Astrocyte of the cerebellum (primary cell): Measurements from ENCODE around the gene RNF227.

Source experiments
- DNase-seq: peaks from one replicate; pipeline ENCODE4 v3.0.0-alpha.2; 2011; ENCODE audit warnings: low read depth
- H3K4me3 ChIP-seq: 2 replicates; pipeline ENCODE4 v1.5.1; 2011; ENCODE audit warnings: mild to moderate bottlenecking, low read depth, low read length, moderate library complexity
- in situ Hi-C: cut with HindIII; loops from 2 replicates; pipeline ENCODE4 v1.10.0; 2017; ENCODE audit warnings: low sequenced_read_pairs
- TF ChIP-seq, protein P1 (sequence below): IDR thresholded peaks from 2 replicates; pipeline ENCODE4 v1.5.1; 2012; ENCODE audit warnings: low read length, low read depth, moderate library complexity, mild to moderate bottlenecking; ENCODE audit errors: missing control alignments

Gene RNF227

DNA sequence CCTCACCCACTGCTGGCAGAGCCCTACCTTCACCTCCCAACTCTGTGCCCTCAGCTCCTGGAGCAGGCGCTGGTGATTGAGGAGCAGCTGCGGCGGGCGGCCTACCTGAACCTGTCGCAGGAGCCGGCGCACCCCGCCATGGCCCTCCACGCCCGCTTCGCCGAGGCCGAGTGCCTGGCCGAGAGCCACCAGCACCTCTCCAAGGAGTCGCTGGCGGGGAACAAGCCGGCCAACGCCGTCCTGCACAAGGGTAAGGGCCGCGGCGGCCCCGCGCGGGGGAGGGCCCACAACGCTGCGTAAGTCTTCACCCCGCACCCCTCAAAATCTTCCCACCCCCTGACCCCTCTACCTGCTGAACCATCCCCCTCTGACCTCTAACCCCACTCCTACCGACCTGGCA, 7.0 kb downstream of the RNF227 start:
- in situ Hi-C loops, result no loop called here
- DNase-seq, result no peak
- TF ChIP-seq, protein P1, sequence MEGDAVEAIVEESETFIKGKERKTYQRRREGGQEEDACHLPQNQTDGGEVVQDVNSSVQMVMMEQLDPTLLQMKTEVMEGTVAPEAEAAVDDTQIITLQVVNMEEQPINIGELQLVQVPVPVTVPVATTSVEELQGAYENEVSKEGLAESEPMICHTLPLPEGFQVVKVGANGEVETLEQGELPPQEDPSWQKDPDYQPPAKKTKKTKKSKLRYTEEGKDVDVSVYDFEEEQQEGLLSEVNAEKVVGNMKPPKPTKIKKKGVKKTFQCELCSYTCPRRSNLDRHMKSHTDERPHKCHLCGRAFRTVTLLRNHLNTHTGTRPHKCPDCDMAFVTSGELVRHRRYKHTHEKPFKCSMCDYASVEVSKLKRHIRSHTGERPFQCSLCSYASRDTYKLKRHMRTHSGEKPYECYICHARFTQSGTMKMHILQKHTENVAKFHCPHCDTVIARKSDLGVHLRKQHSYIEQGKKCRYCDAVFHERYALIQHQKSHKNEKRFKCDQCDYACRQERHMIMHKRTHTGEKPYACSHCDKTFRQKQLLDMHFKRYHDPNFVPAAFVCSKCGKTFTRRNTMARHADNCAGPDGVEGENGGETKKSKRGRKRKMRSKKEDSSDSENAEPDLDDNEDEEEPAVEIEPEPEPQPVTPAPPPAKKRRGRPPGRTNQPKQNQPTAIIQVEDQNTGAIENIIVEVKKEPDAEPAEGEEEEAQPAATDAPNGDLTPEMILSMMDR, result no peak
- no peak overlapping the region for H3K4me3 ChIP-seq

DNA sequence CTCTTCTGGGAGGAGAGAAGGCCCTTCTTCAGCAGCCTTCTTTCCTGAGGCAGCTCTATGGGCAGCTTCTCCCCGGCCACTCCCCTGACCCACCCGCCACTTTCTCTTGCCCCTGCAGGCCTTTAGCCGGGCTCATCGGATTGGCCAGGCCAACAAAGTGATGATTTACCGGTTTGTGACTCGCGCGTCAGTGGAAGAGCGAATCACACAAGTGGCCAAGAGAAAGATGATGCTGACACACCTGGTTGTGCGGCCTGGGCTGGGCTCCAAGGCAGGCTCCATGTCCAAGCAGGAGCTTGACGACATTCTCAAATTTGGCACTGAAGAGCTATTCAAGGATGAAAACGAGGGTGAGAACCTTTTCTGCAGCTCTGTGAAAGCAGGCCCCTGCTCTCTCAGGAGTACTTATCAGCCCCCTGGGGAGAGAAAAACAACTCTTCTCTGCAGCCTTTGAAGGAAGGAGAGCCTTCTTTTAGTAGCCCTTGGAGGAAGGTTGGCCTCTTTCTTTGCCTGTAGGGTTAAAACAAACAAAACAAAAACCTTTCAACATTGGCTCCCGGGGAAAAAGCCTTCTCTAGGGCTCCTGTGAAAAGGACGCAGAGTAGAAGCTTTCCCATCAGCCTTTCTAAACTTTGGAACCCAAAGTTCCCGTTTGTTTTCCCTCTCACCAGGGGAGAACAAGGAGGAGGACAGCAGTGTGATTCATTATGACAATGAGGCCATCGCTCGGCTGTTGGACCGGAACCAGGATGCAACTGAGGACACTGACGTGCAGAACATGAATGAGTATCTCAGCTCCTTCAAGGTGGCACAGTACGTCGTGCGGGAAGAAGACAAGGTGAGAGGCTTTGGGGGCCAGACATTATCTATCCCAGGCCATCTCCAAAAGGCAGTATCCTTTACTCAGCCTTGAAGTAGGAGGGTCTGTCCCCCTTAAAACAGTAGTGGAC, 12.7 kb downstream of the RNF227 start:
- no peak overlapping the region for H3K4me3 ChIP-seq
- DNase-seq, result no peak
- in situ Hi-C loops, result no loop called here

DNA sequence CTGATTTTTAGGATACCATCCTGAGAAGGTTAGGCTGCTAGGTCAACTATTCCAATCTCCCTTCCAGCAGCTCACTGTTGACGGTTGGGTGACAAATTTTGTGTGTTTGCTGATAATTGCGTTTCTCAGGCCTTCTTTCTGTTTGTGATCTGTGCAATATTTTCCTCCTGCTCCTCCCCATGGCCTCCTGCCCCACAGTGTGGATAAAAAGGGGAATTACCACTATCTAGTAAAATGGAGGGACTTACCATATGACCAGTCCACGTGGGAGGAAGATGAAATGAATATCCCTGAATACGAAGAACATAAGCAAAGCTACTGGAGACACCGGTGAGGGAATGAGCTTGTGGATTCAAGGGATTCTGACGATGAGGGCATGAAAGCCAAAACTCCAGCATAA, 18.3 kb downstream of the RNF227 start:
- H3K4me3 ChIP-seq, result no peak overlapping the region
- DNase-seq, result no peak
- in situ Hi-C loops, result no loop called here
- TF ChIP-seq, protein P1, result peak; percentile 49

More for the DNA sequence above, 12.7 kb downstream of the RNF227 start:
- TF ChIP-seq, protein P1, result no peak

DNA sequence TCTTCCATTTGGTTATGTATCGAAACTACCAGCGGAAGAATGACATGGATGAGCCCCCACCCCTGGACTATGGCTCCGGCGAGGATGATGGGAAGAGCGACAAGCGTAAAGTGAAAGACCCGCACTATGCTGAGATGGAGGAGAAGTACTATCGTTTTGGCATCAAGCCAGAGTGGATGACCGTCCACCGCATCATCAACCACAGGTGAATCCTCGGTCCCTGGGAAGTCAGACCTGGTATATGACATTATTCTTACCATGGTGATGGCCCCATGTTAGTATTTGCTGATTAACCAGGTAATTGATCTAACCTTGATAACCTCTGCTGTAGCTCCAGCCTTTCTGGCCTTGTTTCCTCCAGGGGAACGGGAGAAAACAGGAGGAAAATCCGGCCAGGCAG, 19.0 kb downstream of the RNF227 start:
- H3K4me3 ChIP-seq, result no peak overlapping the region
- no peak for DNase-seq
- in situ Hi-C loops, result no loop called here
- TF ChIP-seq, protein P1, result no peak

DNA sequence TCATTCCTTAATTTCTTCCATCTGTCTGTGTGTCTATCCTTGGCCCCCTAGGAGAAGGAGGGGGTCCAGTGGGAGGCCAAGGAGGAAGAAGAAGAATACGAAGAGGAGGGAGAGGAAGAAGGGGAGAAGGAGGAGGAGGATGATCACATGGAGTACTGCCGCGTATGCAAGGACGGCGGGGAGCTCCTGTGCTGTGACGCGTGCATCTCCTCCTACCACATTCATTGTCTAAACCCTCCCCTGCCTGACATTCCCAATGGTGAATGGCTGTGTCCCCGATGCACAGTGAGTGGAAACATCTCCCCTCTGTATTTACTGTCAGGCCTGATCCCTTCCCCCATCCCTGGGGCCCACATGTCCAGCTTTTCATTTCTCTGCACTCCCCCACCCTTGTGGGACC, 21.2 kb downstream of the RNF227 start:
- no peak for DNase-seq
- in situ Hi-C loops, result no loop called here

DNA sequence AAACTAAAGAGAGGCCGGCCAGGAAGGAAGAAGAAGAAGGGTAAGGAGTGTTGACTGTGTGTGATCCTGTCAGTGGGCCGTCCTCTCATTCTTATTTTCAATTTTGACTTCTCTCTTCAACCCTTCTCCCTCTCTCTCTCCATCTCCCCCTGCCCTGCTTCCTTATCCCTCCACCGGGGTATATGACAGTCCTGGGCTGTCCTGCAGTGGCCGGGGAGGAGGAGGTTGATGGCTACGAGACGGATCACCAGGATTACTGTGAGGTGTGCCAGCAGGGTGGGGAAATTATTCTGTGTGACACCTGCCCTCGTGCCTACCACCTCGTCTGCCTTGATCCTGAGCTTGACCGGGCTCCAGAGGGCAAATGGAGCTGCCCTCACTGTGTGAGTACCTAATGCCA, 21.9 kb downstream of the RNF227 start:
- TF ChIP-seq, protein P1, result no peak
- in situ Hi-C loops, result no loop called here
- no peak overlapping the region for H3K4me3 ChIP-seq
- no peak for DNase-seq

More for the DNA sequence above, 21.2 kb downstream of the RNF227 start:
- TF ChIP-seq, protein P1, result no peak
- no peak overlapping the region for H3K4me3 ChIP-seq
